HG03521 (cell line): ENCODE data around the gene CMPK2.

Experiments
- ATAC-seq: cut with Tn5 transposase; IDR thresholded peaks from one replicate; pipeline ENCODE4 v1.9.1; 2021; ENCODE audit warnings: mild to moderate bottlenecking, moderate library complexity; ENCODE audit not compliant: unreplicated experiment

Gene CMPK2

DNA sequence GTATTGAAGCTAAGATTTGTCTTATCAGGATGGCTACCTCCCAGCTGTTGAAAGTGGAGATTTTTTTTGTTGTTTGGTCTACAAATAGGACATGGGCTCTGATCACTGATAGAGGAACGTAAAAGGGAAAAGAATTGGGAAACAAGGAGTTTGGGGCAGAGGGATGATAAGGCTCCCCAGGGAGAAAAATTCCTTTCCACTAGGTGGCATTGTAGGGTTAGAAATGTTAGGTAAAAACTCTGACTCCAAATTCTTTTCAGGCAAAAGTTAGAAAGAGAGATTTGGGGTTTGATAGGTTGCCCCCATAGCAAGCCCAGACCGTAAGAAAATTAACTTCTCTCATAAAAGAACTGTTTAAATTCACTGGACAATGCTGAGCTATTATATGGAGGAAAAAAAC lies 19.8 kb downstream of the CMPK2 start:
- no peak for ATAC-seq

GRCh38 chr2:6845312-6845711 lies 20.4 kb downstream of the CMPK2 start:
- no peak for ATAC-seq

GRCh38 chr2:6841537-6842287 lies 24.0 kb downstream of the CMPK2 start:
- no peak for ATAC-seq

GRCh38 chr2:6838673-6839319 lies 26.9 kb downstream of the CMPK2 start:
- no peak for ATAC-seq

GRCh38 chr2:6835467-6835866 lies 30.2 kb downstream of the CMPK2 start:
- no peak for ATAC-seq

DNA sequence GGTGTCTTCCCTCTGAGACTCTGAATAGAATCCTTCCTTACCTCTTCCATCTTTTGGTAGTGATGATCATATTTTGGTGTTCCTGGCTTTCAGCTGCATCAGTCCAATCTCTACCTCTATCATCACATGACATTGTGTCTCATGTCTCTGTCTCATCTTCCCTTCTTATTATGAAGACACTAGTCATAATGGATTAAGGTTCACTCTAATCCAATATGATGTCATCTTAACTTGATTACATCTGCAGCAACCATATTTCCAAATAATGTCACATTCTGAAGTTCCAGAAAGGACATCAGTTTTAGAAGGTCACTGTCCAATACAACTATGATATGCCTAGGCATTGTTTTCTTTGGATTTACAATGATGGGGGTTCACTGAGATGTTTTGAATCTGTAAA lies 31.5 kb downstream of the CMPK2 start:
- no peak for ATAC-seq

GRCh38 chr2:6833300-6833604 lies 32.5 kb downstream of the CMPK2 start:
- no peak for ATAC-seq

DNA sequence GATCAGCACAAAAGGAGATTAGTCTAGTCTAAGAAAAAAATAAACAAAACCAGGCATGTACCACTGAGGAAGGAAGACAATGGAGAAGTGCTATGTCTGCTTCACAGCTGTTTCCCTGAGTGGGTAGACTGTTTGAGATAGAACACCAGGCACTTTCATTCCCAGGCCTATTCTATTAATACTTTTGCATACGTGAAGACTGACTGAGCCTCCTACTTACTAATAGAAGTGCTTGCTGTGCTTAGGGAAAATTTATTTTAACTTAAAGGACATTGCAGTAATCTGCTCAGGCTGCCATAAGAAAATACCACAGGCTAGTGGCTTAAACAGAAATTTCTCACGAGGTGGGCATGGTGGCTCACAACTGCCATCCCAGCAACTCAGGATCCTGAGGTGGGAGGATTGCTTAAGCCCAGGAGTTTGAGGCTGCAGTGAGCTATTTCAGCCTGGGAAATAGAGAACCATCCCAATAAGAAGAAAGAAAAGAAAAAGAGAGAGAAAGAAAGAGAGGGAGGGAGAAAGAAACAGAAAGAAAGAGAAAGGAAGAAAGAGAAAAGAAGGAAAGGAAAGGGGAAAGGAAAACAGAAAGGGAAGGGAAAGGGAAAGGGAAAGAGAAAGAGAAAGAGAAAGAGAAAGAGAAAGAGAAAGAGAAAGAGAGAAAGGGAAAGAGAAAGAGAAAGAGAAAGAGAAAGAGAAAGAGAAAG lies 33.0 kb downstream of the CMPK2 start:
- no peak for ATAC-seq

- no peak for ATAC-seq
Observed at GRCh38 chr2:6831229-6831628, 34.5 kb downstream of the CMPK2 start.

DNA sequence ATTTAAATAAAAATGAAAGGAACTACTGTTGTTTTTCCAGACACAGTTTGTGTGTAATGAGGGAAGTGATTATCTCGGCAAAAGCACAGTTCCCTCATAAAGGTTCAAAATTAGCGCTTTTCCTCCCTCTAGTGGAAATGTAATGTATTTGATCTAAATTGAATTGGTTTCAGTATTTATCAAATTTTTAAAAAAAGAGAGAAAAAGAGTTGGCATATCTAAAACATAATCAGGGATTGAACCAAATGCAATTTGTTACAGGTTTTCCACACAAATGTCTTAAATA lies 37.5 kb downstream of the CMPK2 start:
- no peak for ATAC-seq

- ATAC-seq = no peak
Observed at GRCh38 chr2:6827566-6828298, 38.0 kb downstream of the CMPK2 start.

DNA sequence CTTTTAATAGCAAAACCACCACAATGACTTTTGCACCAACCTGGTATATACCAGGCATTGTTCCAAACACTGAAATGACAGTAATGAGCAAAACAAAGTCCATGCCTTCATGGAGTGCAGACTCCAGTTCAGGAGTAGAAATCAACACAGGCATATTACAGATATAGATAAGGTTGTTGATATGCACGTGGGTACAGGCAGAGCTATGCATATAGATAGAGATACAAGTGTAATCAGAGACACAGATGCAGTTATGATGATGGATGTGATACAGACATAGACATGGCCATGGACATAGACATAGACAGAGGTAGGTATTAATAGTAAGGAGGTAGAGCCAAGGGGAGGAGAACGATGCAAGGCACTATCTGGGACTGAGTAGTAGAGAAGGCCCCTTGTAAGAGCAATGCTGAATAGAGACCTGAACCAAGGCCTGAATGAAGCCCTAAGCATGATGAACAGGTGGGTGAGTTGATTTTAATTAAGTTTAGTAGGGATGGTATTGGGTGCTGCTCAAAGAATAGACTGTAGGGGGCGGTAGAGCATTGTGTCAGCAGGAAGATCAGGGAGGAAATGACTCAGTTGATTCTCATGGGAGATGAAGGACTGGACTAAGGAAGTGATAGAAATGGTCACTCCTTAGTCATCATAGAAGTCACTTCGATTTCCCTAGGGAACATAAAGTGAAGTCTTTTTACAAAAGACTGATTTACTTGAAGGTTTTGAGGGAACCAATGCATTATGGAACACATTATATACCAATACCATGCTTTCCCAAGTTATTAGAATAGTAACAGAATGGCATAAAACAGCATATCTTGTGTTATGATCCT lies 39.4 kb downstream of the CMPK2 start:
- no peak for ATAC-seq

GRCh38 chr2:6824962-6825361 lies 40.7 kb downstream of the CMPK2 start:
- ATAC-seq = no peak

- no peak for ATAC-seq
Observed at GRCh38 chr2:6823111-6823510, 42.6 kb downstream of the CMPK2 start.

GRCh38 chr2:6822406-6822805 lies 43.3 kb downstream of the CMPK2 start:
- ATAC-seq = no peak

DNA sequence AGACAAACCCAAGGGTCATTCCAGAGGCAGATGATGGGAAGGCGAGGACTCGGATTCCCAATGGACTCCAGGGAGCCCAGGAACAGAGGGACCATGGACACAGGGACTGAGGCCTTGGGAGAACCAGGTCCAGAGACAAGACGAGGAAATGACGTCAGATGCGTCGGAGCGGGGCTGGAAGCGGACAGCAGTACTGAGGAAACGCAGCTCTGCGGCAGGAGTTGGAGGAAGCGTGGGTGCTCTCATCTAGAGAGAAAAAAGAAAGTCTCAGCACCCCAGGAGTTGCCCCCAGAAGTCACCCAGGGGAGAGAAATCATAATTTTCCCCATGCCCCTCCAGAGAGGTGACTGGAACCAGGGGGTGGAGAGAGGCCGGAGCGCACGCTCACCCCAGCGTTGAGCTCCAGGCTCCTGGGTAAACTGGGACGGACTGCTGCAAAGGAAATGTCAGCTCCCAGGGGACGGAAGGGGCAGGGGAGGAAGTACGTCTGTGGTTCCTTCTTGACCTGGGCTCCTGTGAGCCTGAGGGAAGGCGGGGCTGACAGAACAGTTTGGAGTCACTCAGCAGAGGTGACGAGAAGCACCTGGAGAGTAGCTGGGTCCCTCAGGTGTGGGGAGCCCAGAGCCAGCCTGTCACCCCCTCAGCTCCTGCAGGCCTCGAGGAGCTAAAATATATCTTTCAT lies 44.7 kb downstream of the CMPK2 start:
- no peak for ATAC-seq

DNA sequence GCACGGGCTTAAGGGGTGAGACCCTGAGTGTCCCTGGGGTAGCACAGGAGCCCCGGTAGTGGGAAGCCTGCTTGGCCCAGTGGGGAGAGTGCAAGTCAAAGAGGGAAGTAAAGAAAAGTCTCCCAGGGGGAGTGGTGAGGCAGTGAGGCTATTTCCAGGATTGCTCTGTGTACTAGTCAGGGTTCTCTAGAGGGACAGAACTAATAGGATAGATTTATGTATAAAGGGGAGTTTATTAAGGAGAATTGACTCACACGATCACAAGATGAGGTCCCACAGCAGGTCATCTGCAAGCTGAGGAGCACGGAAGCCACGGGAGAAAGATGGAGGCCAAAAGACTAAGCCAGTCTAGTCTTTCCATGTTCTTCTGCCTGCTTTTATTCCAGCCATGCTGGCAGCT lies 45.5 kb downstream of the CMPK2 start:
- ATAC-seq = no peak

- no peak for ATAC-seq
Observed at GRCh38 chr2:6819668-6820067, 46.0 kb downstream of the CMPK2 start.

DNA sequence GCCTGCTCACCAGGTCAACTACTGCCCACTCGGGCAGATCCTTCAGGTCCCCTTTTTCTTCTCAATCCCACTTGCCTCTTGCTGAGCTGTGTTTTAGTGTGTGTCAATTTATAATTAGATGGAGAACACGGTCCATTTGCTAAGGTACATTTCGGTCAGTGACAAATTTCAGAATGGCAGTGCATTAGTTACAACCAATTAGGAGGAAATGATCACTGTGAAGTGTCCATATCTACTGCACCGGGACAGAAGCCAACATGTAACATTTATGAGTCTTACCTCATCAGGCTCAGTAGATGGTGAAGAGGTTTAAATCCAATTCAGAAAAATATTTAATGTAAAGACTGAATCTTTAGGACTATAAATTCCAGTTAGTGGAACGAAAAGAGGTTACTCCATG lies 47.7 kb downstream of the CMPK2 start:
- ATAC-seq = no peak

DNA sequence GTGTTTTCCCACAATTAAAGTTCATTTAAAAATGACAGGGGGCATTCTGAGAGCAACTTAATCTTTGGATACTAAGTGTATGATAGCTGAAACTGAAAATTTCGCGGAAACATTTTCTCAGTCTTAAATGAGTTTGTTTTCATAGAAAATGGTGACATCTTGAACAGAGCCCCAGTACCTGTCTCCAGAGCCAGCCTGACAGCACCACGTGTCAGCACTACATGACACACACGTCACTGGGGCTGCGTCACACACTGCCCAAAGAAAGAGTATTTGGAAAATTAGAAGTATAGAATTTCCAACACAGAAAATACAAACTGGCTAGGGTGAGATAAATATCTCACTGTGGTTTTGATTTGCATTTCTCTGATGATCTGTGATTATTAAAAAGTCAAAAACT lies 50.8 kb downstream of the CMPK2 start:
- no peak for ATAC-seq
